Endothelial cell of umbilical vein (primary cell): ENCODE data around the gene FTH1. TPM values are rescaled to one million over a fixed set of nuclear protein-coding genes. Genes with fewer than 3 reads are reported as not detected.

ENCODE experiments used
- BruUV-seq: library from RNA; stranded (reverse); fragments of 400-500 nt; replicated peaks from 2 replicates; lab custom pipeline; 2021; lab: Mats Ljungman, UMichigan
- CTCF ChIA-PET: fragments of 300-600, 350-600 bp; sonication (Branson Sonifier 250); formaldehyde crosslinking; loops from one replicate; lab custom pipeline; 2021; ENCODE audit warnings: antibody characterized with exemption, inconsistent platforms; lab: Charles Lee
- POLR2A ChIA-PET: fragments of 300-600, 350-600 bp; sonication (Branson Sonifier 250); formaldehyde crosslinking; loops from one replicate; lab custom pipeline; 2021; ENCODE audit warnings: antibody characterized with exemption, inconsistent platforms; lab: Charles Lee
- DNase-seq: peaks from one replicate; pipeline ENCODE4 v3.0.0-alpha.2; 2011; ENCODE audit warnings: low read depth, low spot score
- FAIRE-seq: peaks from 2 replicates; lab custom pipeline; 2011; peaks lifted over from hg19 to GRCh38; lab: Jason Lieb, UNC
- H2AFZ ChIP-seq: 2 replicates; pipeline ENCODE4 v1.6.0; 2012; ENCODE audit warnings: low read depth, low read length, control low read depth, inconsistent platforms
- H3K27ac ChIP-seq: 2 replicates; pipeline ENCODE4 v1.5.1; 2011; ENCODE audit warnings: low read depth, mild to moderate bottlenecking, control low read depth, low read length, moderate library complexity; ENCODE audit not compliant: insufficient read depth
- H3K27me3 ChIP-seq, 2 experiments: 2 replicates each; pipeline versions ENCODE4 v1.6.0 to v1.6.1; 2011; ENCODE audit warnings: low read length in 2 of 2, mixed read lengths in 1 of 2; ENCODE audit not compliant: control insufficient read depth in 2 of 2, insufficient read depth in 2 of 2
- H3K36me3 ChIP-seq, 2 experiments: 2 replicates in 1 of 2; 3 replicates in 1 of 2; pipeline ENCODE4 v1.5.1; 2011; ENCODE audit warnings: low read length in 2 of 2, mild to moderate bottlenecking in 1 of 2, moderate library complexity in 1 of 2; ENCODE audit not compliant: control insufficient read depth in 2 of 2, insufficient read depth in 2 of 2; ENCODE audit errors: extremely low read depth in 1 of 2
- H3K4me1 ChIP-seq: 3 replicates; pipeline ENCODE4 v1.5.1; 2011; ENCODE audit warnings: mild to moderate bottlenecking, low read length; ENCODE audit not compliant: control insufficient read depth, insufficient read depth; ENCODE audit errors: extremely low read depth
- H3K4me2 ChIP-seq: 2 replicates; pipeline ENCODE4 v1.6.1; 2011; ENCODE audit warnings: low read length, control low read depth, mixed read lengths; ENCODE audit not compliant: insufficient read depth
- H3K4me3 ChIP-seq, 3 experiments: fragments of 200-600 bp in 1 of 3; sonication (generic), shearing (Covaris generic) in 1 of 3; replicated peaks in 1 of 3; 2 replicates each; pipeline ENCODE4 v1.5.1; 2011 to 2016; ENCODE audit warnings: control low read depth in 3 of 3, low read length in 3 of 3, mild to moderate bottlenecking in 2 of 3, inconsistent platforms in 1 of 3, low read depth in 1 of 3, moderate library complexity in 1 of 3; ENCODE audit not compliant: insufficient read depth in 1 of 3
- H3K79me2 ChIP-seq: 2 replicates; pipeline ENCODE4 v1.6.0; 2012; ENCODE audit warnings: low read length, inconsistent platforms; ENCODE audit not compliant: control insufficient read depth, insufficient read depth
- H3K9ac ChIP-seq: replicated peaks from 2 replicates; pipeline ENCODE3; 2011; ENCODE audit warnings: low read length, control low read depth; ENCODE audit not compliant: insufficient read depth; ENCODE audit errors: extremely low read depth
- H3K9me1 ChIP-seq: replicated peaks from 3 replicates; pipeline ENCODE4 v1.6.0; 2011; ENCODE audit warnings: mild to moderate bottlenecking, low read length; ENCODE audit not compliant: control insufficient read depth, insufficient read depth; ENCODE audit errors: extremely low read depth
- H3K9me3 ChIP-seq: replicated peaks from 2 replicates; pipeline ENCODE4 v1.5.1; 2012; ENCODE audit warnings: low read length, inconsistent platforms; ENCODE audit not compliant: control insufficient read depth, insufficient read depth
- H4K20me1 ChIP-seq: replicated peaks from 2 replicates; pipeline ENCODE3; 2011; ENCODE audit warnings: mild to moderate bottlenecking, low read length; ENCODE audit not compliant: control insufficient read depth, insufficient read depth; ENCODE audit errors: extremely low read depth
- CTCF ChIP-seq, 2 donors: IDR thresholded peaks; 1 replicate in 1 of 2; 2 replicates in 1 of 2; pipeline ENCODE4 v1.5.1; 2011; ENCODE audit warnings: low read length in 2 of 2, mild to moderate bottlenecking in 2 of 2, moderate library complexity in 2 of 2, control low read depth in 1 of 2, inconsistent platforms in 1 of 2, low read depth in 1 of 2; ENCODE audit not compliant: insufficient read depth in 1 of 2; ENCODE audit errors: extremely low read depth in 1 of 2
- EZH2 ChIP-seq: IDR thresholded peaks from 2 replicates; pipeline ENCODE4 v1.6.1; 2012; ENCODE audit warnings: borderline replicate concordance, low read depth, mild to moderate bottlenecking, moderate library complexity, low read length, inconsistent platforms; ENCODE audit not compliant: severe bottlenecking
- FOS ChIP-seq: IDR thresholded peaks from 2 replicates; pipeline ENCODE4 v1.6.1; 2011; ENCODE audit warnings: mild to moderate bottlenecking, low read length, moderate library complexity, borderline replicate concordance; ENCODE audit not compliant: insufficient read depth
- GATA2 ChIP-seq: IDR thresholded peaks from 2 replicates; pipeline ENCODE4 v1.7.0; 2011; ENCODE audit warnings: low read depth, mild to moderate bottlenecking, moderate library complexity, mixed read lengths, low read length; ENCODE audit not compliant: insufficient read length, insufficient read depth
- JUN ChIP-seq: IDR thresholded peaks from 2 replicates; pipeline ENCODE4 v1.6.1; 2011; ENCODE audit warnings: borderline replicate concordance, low read depth; ENCODE audit not compliant: insufficient read length, insufficient read depth
- POLR2A ChIP-seq: IDR thresholded peaks from 2 replicates; pipeline ENCODE4 v1.6.1; 2012; ENCODE audit warnings: low read depth, mild to moderate bottlenecking, control low read depth, low read length
- POLR2AphosphoS5 ChIP-seq: IDR thresholded peaks from 2 replicates; pipeline ENCODE4 v1.6.1; 2012; ENCODE audit warnings: low read depth, mild to moderate bottlenecking, control low read depth, low read length, moderate library complexity; ENCODE audit not compliant: insufficient read depth
- dilution Hi-C: fragments of 300-500 bp; cut with MboI; formaldehyde crosslinking; loops from one replicate; pipeline ENCODE4 v1.15.0; 2019; ENCODE audit warnings: low sequenced_read_pairs; ENCODE audit not compliant: extremely low pct_ligation_motif_present
- intact Hi-C: fragments of 100-400 bp; cut with micrococcal nuclease; formaldehyde crosslinking; loops from one replicate; pipeline ENCODE4 v1.10.0; 2022
- polyA plus RNA-seq, 4 experiments: library from polyadenylated mRNA; depleted of rRNA in 3 of 4; stranded (reverse) in 3 of 4; unstranded in 1 of 4; fragments of >200 nt; gene quantifications; 2 replicates each; pipeline versions ENCODE4 v1.2.1 to v1.2.3, GENCODE V29; 2011 to 2012; ENCODE audit warnings: missing spikeins in 1 of 4
- total RNA-seq: library from RNA; stranded (reverse); gene quantifications from 2 replicates; pipeline ENCODE4 v1.2.3, GENCODE V29; 2021
- TF ChIP-seq, protein P1 (sequence below): IDR thresholded peaks from 2 replicates; pipeline ENCODE4 v1.6.1; 2011; ENCODE audit not compliant: insufficient read depth, insufficient read length

The FTH1 gene
- total and polyA plus RNA-seq, 2 donors (not counting 3 experiments of a cell fraction or from before 2014, with no cell fraction given), result 1,177 to 2,501 TPM

DNA sequence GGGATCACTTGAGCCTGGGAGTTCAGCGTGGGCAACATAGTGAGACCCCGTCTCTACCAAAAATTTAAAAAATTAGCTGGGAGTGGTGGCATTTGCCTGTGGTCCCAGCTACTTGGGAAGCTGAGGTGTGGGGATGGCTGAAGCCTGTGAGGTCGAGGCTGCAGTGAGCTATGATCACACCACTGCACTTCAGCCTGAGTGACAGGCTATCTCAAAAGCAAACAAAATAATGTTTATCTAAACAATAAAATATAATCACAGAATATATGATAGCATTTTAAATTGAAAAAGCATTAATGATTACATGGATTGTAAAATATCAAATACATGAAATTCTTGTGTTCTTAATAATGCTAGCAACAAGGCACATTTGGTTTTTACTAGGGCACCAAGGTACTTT is 14.6 kb downstream of the FTH1 start:
- Histone ChIP-seq H3K27me3 (peaks cover 5% of the 10 kb centered on the region in 2 experiments), H2AFZ (no peak overlapping the region), H3K9me3 (no peaks in the 10 kb centered on the region), H3K4me2 (no peak overlapping the region), H3K27ac (no peak overlapping the region), H3K4me1 (no peaks in the 10 kb centered on the region), H3K4me3 (no peak overlapping the region), H3K36me3 (no peaks in the 10 kb centered on the region), H3K9ac (no peak overlapping the region), H4K20me1 (no peaks in the 10 kb centered on the region), H3K9me1 (no peaks in the 10 kb centered on the region), H3K79me2 (no peaks in the 10 kb centered on the region)
- no peak for FAIRE-seq
- DNase-seq, result no peak
- ChIA-PET POLR2A (no interaction called here), CTCF (interaction anchor here (0.9 to 8.3 kb wide), 5 partner anchors 10 to 155 kb away, joined by 3 to 254 read pairs (median 4); no protein-coding TSS in a partner anchor)
- dilution Hi-C loops, result no loop called here
- intact Hi-C loops, result no loop called here
- no TSS peak for BruUV-seq
- no peak for TF ChIP-seq JUN
- TF ChIP-seq, protein P1, sequence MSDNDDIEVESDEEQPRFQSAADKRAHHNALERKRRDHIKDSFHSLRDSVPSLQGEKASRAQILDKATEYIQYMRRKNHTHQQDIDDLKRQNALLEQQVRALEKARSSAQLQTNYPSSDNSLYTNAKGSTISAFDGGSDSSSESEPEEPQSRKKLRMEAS, result no peak
- TF ChIP-seq GATA2, result no peak

DNA sequence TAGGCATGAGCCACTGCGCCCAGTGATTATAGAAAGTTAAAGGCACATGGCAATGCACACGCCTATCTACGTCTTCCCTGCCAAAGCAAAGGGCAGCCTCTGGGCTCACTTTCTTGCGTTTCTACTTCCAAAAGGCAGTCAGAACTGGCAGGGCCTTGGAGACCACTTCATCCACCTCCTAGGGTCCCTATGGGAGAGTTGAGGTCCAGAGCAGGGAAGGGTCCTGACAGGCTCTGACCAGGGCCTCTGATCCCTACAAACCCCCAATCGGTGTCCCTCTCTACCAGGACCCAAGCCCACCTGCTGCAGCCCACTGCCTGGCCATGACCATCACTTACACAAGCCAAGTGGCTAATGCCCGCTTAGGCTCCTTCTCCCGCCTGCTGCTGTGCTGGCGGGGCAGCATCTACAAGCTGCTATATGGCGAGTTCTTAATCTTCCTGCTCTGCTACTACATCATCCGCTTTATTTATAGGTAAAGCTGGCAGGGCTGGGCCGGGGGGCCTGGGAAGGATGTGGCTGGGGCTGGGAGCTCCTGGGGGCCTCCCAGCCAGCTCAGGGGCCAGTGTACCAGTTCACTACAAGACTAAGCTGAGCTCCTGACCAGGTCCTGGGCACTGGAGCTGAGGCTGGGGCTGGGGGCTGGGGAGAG is 15.8 kb downstream of the FTH1 start:
- Histone ChIP-seq H3K9ac (no peak overlapping the region), H3K79me2 (no peaks in the 10 kb centered on the region), H3K9me1 (no peaks in the 10 kb centered on the region), H3K27me3 (peaks cover 5% of the 10 kb centered on the region in 2 experiments), H4K20me1 (no peaks in the 10 kb centered on the region), H3K27ac (no peak overlapping the region), H3K9me3 (no peaks in the 10 kb centered on the region), H3K36me3 (no peaks in the 10 kb centered on the region), H2AFZ (no peak overlapping the region), H3K4me3 (no peak overlapping the region), H3K4me2 (no peak overlapping the region), H3K4me1 (no peaks in the 10 kb centered on the region)
- FAIRE-seq, result no peak
- BruUV-seq, result no TSS peak
- DNase-seq, result no peak
- POLR2A ChIA-PET, result interaction anchor here (0.8 kb wide), 1 partner anchor 20 kb away, joined by 7 read pairs; no protein-coding TSS in a partner anchor
- CTCF ChIA-PET, result interaction anchor here (0.7 to 8.3 kb wide), 6 partner anchors 8 to 157 kb away, joined by 3 to 254 read pairs (median 8); no protein-coding TSS in a partner anchor
- intact Hi-C loops (no loop called here), dilution Hi-C loops (no loop called here)
- TF ChIP-seq FOS (no peak), POLR2AphosphoS5 (no peak), POLR2A (no peak), GATA2 (no peak), CTCF (IDR thresholded peaks at IDR 0.05; ENCODE audit: extremely low read depth in 1 of 2, insufficient read depth in 1 of 2, low read depth in 1 of 2, low read length in 2 of 2) (no peak), EZH2 (no peak)
- TF ChIP-seq, protein P1, result no peak
